Esophagus (tissue), 2 donors: ENCODE results near the gene CFAP97. TPM values are rescaled to one million over a fixed set of nuclear protein-coding genes. Genes with fewer than 3 reads are reported as not detected.

Source experiments
- H3K27ac ChIP-seq, 2 donors: one replicate each; pipeline ENCODE4 v1.5.1; 2013; ENCODE audit warnings: low read depth in 2 of 2, mild to moderate bottlenecking in 2 of 2, inconsistent platforms in 1 of 2, low read length in 1 of 2, moderate library complexity in 1 of 2
- H3K27me3 ChIP-seq, 2 donors: one replicate each; pipeline ENCODE4 v1.6.1; 2013; ENCODE audit warnings: low read length in 2 of 2, control low read depth in 1 of 2, mild to moderate bottlenecking in 1 of 2; ENCODE audit not compliant: insufficient read depth in 2 of 2, control insufficient read depth in 1 of 2
- H3K36me3 ChIP-seq, 2 donors: one replicate each; pipeline ENCODE4 v1.6.1; 2013; ENCODE audit warnings: low read length in 1 of 2; ENCODE audit not compliant: control insufficient read depth in 2 of 2, insufficient read depth in 2 of 2
- H3K4me1 ChIP-seq, 2 donors: one replicate each; pipeline ENCODE4 v1.6.1; 2013; ENCODE audit warnings: low read length in 1 of 2; ENCODE audit not compliant: control insufficient read depth in 2 of 2, insufficient read depth in 2 of 2
- H3K4me3 ChIP-seq, 2 donors: one replicate each; pipeline ENCODE4 v1.5.1; 2013; ENCODE audit warnings: low read length in 2 of 2, mild to moderate bottlenecking in 2 of 2, low read depth in 1 of 2, moderate library complexity in 1 of 2
- H3K9me3 ChIP-seq, 2 donors: one replicate each; pipeline ENCODE4 v1.6.1; 2013; ENCODE audit warnings: mild to moderate bottlenecking in 2 of 2, low read depth in 1 of 2, low read length in 1 of 2, moderate library complexity in 1 of 2; ENCODE audit not compliant: control insufficient read depth in 2 of 2, insufficient read depth in 1 of 2
- WGBS, 2 donors: extraction: QIAGEN DNeasy Blood & Tissue Kit; methylation state at CpG; one replicate each; pipeline ENCODE4 v1.1.7; 2013; 5-methylcytosine and 5-hydroxymethylcytosine counted together
- polyA plus RNA-seq, 2 donors: library from polyadenylated mRNA; stranded (reverse); fragments of 200-250 nt; gene quantifications; one replicate each; pipeline ENCODE4 v1.2.3, GENCODE V29; 2013
- donor health status: healthy with polysubstance abuse.
- donor health status: Bipolar disorder and iron deficiency.

The CFAP97 gene
- polyA plus RNA-seq, 2 donors, result 2.8 to 6.3 TPM

DNA sequence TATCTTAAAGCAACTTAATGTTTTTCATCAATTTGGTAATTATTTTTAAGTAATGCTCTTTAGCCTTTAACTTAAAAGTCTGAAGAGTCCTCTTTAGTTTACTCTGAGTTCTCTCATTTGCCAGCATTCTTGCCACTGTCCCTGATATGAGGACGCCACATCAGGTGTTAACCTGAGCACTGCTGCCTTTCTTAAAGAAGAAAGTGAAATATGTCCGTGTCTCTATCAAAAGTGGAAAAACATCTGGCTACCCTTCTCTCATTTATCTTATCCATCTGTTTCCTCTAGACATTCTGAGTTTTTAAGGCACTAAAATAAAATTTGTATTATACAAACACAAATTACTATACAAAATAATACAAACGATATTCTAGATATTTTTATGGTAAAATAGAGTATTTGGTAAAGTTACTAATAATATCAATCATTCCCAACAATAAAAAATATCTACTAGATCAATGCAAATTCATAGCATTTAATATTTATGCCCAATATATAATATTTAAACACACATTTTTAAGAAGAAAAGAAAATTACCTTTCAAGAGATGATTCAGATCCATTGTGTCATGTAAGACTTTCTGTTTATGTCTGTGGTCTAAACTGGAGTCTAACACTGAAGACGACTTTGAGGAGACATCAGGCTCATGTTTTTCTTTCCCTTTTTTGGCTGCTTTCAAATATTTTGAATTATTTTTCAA, 14.0 kb downstream of the CFAP97 start:
- WGBS, 2 donors, result 73 to 75% methylated on average over 4 of the region's 4 CpGs
- H3K36me3 ChIP-seq, result peaks cover 0 to 6% of the 10 kb centered on the region in 2 donors

DNA sequence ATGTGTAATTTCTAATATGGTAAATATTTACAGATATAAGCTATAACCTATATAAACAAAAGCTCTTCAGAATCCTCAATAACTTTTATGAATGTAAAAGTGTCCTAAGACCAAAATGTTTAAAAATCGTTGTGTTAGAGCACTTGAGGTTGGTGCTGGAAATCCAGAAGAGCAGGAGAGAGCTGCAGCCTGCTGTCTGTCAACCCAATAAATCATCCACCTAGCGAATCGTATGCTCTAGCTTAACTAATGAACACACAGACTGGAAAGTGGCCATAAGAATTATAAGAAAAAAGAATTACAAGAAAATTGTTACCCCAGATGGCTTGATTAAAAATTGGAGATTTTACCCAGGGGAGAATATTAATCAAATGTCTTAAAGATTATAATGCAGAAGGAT, 17.0 kb downstream of the CFAP97 start:
- 47 to 50% methylated on average over 3 of the region's 3 CpGs for WGBS, 2 donors
- Histone ChIP-seq H3K27ac (no peak overlapping the region), H3K4me1 (no peaks in the 10 kb centered on the region), H3K36me3 (peaks cover 0 to 6% of the 10 kb centered on the region in 2 donors), H3K4me3 (no peak overlapping the region), H3K9me3 (no peaks in the 10 kb centered on the region), H3K27me3 (no peaks in the 10 kb centered on the region)

More for the DNA sequence above, 14.0 kb downstream of the CFAP97 start:
- H3K27me3 ChIP-seq, result no peaks in the 10 kb centered on the region
- H3K27ac ChIP-seq, result no peak overlapping the region
- H3K4me3 ChIP-seq, result no peak overlapping the region
- H3K9me3 ChIP-seq, result no peaks in the 10 kb centered on the region
- no peaks in the 10 kb centered on the region for H3K4me1 ChIP-seq

DNA sequence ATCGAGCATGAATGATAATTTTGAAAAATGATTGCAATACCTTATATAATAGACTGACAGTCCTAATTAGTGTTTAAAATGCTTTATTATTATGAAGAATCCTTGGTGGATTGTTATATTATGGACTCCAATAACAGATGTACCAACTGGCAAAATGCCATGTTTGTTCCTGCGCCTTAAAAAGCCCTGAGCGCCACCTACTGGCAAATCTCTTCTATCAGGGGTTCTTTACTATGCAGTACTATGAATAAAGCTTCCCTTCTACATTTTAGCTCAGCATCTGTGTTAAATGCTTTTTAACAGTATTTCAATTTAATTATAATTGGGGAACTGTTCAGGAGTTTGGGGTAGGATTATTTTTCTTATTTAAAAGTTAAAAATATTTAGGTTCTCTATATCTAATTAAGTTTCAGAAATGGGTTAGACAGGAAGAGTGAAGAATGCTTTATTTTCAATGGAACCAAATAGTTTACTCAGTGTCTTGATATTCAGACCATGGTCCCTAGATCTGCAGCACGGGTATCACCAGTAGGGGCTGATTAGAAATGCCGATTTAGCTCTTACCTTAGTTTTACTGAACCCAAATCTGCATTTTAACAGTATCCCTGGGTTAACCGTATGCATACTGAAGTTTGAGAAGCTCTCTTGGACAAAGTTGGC, 20.0 kb downstream of the CFAP97 start:
- H3K4me1 ChIP-seq, result no peaks in the 10 kb centered on the region
- H3K9me3 ChIP-seq, result no peaks in the 10 kb centered on the region
- no peak overlapping the region for H3K4me3 ChIP-seq
- H3K36me3 ChIP-seq, result peaks cover 0 to under 1% of the 10 kb centered on the region in 2 donors
- 41 to 42% methylated on average over 6 of the region's 6 CpGs for WGBS, 2 donors
- H3K27me3 ChIP-seq, result no peaks in the 10 kb centered on the region
- H3K27ac ChIP-seq, result no peak overlapping the region

DNA sequence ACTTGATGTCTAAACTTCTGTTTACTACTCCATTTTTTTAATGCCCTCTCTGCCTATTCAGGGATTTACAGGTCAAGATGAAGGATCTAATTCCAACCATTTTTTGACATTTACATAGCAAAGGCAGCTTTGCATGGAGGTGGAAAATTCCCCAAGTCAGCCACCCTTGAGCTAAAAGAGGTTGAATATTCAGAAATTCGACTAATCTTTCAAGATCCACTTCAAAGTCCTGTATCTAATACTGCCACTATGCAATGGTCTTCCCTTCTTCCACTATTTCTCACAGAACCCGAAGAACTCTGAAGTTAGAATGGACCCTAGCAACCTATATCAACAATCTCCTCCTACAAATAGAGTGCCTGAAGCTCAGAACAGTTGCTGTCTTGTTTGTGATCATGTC, 21.6 kb downstream of the CFAP97 start:
- Histone ChIP-seq H3K36me3 (no peaks in the 10 kb centered on the region), H3K4me1 (no peaks in the 10 kb centered on the region), H3K9me3 (no peaks in the 10 kb centered on the region), H3K4me3 (no peak overlapping the region), H3K27me3 (no peaks in the 10 kb centered on the region), H3K27ac (no peak overlapping the region)
- WGBS, 2 donors, result 71 to 76% methylated on average over 2 of the region's 2 CpGs

DNA sequence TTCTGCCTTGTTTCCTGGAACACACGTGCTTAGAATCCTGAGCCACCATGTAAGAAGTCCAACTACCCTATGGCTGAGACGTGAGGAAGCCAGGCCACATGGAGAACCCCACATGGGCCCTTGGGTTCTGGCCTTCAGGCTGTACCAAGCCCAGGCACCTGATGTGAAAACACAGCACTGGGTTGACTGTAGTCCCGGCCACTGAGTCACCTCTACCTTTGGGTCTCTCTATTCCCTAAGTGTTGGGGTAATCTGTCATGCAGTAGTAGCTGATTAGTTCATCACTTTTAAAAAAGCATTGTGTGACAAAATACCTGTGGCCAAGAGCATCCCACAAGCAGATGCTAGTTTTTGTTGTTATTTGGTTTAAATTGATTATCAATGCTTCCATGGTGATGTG, 24.3 kb downstream of the CFAP97 start:
- Histone ChIP-seq H3K9me3 (no peaks in the 10 kb centered on the region), H3K27ac (no peak overlapping the region), H3K4me3 (no peak overlapping the region), H3K27me3 (no peaks in the 10 kb centered on the region), H3K4me1 (no peaks in the 10 kb centered on the region), H3K36me3 (no peaks in the 10 kb centered on the region)
- WGBS, 2 donors, result 85 to 93% methylated on average over 3 of the region's 3 CpGs

DNA sequence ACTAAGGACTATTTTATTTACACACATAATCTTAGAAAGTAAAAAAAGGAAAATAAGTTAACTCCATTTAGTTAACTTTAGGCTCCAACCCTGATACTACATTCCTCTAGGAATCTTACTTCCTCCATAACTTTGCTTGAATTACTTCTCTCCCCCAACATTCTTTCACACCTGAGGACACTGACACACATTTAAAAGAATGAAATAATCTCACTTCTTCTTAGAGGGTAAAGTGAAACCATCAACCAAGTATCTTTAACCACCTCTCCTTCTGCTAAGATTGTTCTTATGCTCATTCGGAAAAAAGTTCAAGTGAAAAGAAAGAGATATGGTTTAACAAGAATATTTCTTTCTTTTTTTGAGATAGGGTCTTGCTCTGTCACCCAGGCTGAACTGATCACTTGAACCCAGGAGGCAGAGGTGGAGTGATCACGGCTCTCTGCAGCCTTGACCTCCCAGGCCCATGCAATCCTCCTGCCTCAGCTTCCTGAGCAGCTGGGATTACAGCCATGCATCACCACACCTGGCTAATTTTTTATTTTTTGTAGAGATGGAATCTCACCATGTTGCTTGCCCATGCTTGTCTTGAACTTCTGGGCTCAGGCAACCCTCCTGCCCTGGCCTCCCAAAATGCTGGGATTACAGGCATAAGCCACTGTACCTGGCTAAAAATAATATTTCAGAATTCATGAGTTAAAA, 32.3 kb downstream of the CFAP97 start:
- H3K27me3 ChIP-seq, result no peaks in the 10 kb centered on the region
- no peak overlapping the region for H3K27ac ChIP-seq
- whole genome bisulfite sequencing, 2 donors, result 72 to 87% methylated on average over 2 of the region's 2 CpGs

DNA sequence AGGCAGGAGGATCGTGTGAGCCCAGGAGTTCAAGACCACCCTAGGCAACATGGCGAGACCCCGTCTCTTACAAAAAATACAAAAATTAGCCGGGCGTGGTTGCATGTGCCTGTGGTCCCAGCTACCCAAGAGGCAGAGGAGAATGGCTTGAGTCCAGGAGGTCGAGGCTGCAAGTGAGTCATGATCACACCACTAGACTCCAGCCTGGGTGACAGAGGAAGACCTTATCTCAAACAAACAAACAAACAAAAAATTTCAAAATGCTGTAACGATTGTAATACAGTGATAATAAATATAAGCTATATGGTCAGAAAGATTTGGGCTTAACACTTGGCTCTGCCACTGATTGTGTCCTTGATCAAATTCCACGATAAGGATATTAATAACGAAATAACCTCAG, 36.6 kb downstream of the CFAP97 start:
- no peak overlapping the region for H3K4me3 ChIP-seq
- 86 to 89% methylated on average over 9 of the region's 9 CpGs for WGBS, 2 donors
- H3K36me3 ChIP-seq, result no peaks in the 10 kb centered on the region

More for the DNA sequence above, 32.3 kb downstream of the CFAP97 start:
- Histone ChIP-seq H3K4me1 (no peaks in the 10 kb centered on the region), H3K9me3 (no peaks in the 10 kb centered on the region), H3K36me3 (no peaks in the 10 kb centered on the region), H3K4me3 (no peak overlapping the region)

DNA sequence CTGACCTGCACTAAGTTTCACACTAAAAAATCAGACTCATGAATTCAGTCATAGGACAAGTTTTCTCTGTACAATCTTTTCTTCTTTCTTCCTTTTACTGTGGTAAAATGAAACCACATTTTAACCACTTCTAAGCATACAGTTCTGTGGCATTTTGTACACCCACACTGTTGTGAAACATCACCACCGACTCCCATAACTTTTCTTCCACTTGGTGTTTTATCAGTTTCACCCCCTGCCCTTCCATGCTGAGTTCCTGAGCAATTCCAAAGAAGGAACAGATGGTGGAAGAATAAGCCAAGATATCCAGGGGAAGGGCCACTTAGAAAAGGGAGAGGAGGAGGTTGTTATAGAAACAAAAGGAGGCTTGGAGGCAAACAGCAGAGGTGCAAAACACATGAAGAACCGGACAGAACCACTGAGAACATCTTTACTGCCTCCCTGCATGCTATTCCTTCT, 38.2 kb downstream of the CFAP97 start:
- Histone ChIP-seq H3K4me3 (no peak overlapping the region), H3K27me3 (no peaks in the 10 kb centered on the region), H3K36me3 (no peaks in the 10 kb centered on the region), H3K27ac (no peak overlapping the region), H3K4me1 (no peaks in the 10 kb centered on the region), H3K9me3 (no peaks in the 10 kb centered on the region)
- 54 to 66% methylated on average over 2 of the region's 2 CpGs for WGBS, 2 donors

More for the DNA sequence above, 36.6 kb downstream of the CFAP97 start:
- Histone ChIP-seq H3K4me1 (no peaks in the 10 kb centered on the region), H3K27me3 (no peaks in the 10 kb centered on the region), H3K9me3 (no peaks in the 10 kb centered on the region), H3K27ac (no peak overlapping the region)

DNA sequence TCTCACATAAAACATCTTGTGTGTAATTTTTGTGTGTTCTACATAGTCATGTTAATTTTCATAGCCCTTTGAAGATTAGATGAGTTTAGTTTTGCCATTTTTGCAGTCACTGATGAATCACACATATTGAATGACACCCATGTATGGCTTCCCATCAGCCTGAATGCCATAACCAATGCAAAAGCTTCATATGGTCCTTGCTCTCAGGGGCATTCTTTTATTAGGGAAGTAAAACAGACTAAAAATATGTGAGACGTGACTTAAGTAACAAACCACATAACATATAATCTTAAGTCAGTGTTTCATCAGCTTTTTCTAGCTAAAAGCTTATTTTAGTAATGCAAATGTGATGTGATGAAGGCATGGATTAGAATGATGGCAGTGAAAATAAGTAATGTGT, 52.5 kb downstream of the CFAP97 start:
- peaks cover 0 to 2% of the 10 kb centered on the region in 2 donors for H3K36me3 ChIP-seq
- H3K4me1 ChIP-seq, result no peaks in the 10 kb centered on the region

More for the DNA sequence above, 52.5 kb downstream of the CFAP97 start:
- WGBS, 2 donors, result 88% methylated on average over 1 of the region's 1 CpG
- H3K4me3 ChIP-seq, result no peak overlapping the region
- no peak overlapping the region for H3K27ac ChIP-seq
- no peaks in the 10 kb centered on the region for H3K9me3 ChIP-seq
- H3K27me3 ChIP-seq, result no peaks in the 10 kb centered on the region
